Measurements from ENCODE around the gene FSTL4.

The FSTL4 gene

DNA sequence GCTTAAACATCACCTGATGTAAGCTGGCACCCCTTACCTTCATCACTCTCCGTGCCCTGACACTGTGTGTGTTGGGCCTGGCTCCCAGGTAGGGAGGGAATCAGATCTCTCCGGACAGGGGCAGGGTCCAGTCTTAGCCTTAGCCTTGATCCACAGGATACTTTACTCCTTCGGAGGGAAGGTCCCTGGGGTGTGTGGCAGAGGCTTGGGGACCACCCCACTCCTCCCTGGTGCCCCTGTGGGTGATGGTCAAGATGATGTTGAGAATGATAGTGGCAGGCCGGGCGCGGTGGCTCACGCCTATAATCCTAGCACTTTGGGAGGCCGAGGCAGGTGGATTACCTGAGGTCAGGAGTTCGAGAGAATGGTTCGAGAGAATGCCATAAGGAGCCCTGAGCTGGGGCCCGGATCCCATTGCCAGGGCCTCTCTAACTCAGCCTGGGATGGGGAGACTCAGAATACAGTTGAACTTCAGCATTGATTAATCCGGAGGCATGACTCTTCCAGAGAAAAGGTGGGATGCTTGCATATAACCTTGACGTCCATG lies 291.0 kb downstream of the FSTL4 start:
- DNase-seq (ENCODE audit: low spot score) = no peak

- no peak for DNase-seq (ENCODE audit: low spot score)
These were observed 292.3 kb downstream of the FSTL4 start for GRCh38 chr5:133319905-133320520.

GRCh38 chr5:133319244-133319643 lies 293.1 kb downstream of the FSTL4 start:
- DNase-seq (ENCODE audit: low spot score) = no peak

GRCh38 chr5:133317558-133317957 lies 294.8 kb downstream of the FSTL4 start:
- no peak for DNase-seq (ENCODE audit: low spot score)

GRCh38 chr5:133316346-133317343 lies 295.7 kb downstream of the FSTL4 start:
- no peak for DNase-seq (ENCODE audit: low spot score)

GRCh38 chr5:133314086-133314485 lies 298.3 kb downstream of the FSTL4 start:
- DNase-seq (ENCODE audit: low spot score) = no peak

- DNase-seq (ENCODE audit: low spot score) = no peak
These were observed 301.2 kb downstream of the FSTL4 start for GRCh38 chr5:133311176-133311575.

- no peak for DNase-seq (ENCODE audit: low spot score)
These were observed 302.2 kb downstream of the FSTL4 start for GRCh38 chr5:133309984-133310621.

GRCh38 chr5:133309166-133309795 lies 303.1 kb downstream of the FSTL4 start:
- no peak for DNase-seq (ENCODE audit: low spot score)

GRCh38 chr5:133307275-133307674 lies 305.1 kb downstream of the FSTL4 start:
- no peak for DNase-seq (ENCODE audit: low spot score)

DNA sequence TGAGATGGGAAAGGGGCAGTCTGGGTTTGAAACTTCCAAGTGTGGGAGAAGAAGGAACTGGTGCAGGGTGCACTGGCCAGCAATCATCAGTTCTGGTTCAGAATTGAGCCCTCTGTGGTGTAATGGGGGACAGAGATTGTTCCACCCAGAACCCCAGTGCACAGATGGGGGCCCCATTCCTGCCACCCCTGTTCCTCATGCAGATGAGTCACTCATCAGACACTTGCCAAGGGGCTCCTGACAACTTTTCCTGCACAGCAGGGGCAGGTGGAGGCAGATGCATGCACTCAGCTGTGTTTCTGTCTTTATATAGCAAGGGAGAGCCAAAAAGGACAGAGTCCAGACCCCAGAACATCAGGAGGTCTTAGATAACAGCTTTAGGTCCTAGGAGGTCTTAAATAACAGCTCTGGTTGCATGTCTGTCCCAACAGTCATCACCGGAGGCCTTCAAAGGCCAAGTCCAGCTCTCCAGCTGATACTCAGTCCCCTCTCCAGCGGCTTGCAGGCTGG lies 307.6 kb downstream of the FSTL4 start:
- no peak for DNase-seq (ENCODE audit: low spot score)

DNA sequence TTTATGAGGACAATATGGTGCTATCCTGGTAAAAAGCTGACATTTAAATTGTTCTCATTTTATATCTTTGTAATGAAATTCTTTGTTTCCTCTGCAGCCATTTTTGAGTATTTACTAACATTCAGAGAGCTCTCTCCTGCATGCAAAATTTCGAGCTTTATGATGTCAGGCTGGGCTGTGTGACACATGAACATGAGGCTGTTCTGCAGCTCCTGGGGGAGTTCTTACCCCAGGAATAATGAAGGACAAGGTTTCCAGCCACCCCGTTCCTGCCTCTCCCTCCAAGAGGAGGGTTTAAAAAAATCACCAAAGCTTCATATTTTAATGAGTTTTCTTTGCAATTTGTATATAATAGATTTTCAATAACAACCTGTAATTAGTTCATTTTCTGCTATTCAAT lies 308.2 kb downstream of the FSTL4 start:
- DNase-seq (ENCODE audit: low spot score) = no peak

DNA sequence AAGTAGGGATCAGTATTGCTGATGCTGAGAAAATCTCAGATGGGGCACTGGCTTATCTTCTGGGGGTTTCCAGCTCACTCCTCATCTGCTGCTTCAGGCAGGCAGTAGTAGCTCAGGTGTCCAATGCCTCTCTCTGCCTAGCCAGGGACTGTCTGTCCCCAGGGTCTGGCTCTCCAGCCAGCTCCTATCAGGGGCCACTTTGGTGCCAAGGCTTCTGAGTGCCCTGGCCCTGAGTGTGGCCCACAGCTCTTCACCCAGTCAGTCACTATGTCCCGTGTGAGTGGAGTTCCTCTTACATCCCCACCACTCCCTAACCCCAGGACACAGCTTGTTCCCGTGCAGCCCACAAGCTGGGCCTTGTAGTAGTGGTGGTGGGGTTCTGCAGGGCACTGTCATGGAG lies 309.0 kb downstream of the FSTL4 start:
- no peak for DNase-seq (ENCODE audit: low spot score)

DNA sequence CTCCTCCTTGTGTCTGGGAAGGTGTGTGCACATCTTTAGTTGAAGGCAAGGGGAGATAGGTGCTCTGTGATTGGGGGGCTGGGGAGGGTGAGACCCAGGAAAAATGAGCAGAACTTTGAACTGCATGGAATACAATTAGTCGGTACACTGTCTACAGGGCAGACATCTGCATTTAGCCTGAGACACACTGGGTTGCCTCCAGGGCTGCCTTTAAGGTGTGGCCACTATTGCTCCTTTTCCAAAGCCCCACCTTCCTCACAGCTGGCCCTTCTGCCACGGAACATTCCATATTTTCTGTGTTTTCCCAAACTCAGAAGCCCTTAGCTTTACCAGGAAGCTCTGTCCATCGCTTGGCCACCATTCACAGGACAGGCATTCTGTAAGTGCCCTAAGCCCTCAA lies 312.6 kb downstream of the FSTL4 start:
- DNase-seq (ENCODE audit: low spot score) = no peak

DNA sequence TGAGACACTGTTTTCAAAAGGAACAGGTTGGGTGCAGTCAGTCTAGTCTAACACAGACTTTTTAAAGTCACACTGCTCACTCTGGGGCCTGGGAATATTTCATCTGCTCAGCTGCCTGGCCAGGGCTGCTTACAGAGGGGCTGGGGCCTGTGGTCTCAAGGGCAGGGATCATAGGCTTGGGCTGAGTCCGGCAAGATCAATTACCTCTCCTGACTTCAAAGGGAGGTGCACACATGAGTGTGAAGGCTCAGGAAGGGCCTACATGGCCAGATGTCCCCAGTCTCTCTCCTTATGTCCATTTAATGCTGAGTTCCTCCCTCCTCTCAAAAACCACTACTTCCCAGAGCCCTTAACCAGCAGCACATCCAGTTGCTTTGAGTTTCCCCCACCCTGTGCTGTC lies 313.3 kb downstream of the FSTL4 start:
- DNase-seq (ENCODE audit: low spot score) = no peak

GRCh38 chr5:133298447-133298846 lies 313.9 kb downstream of the FSTL4 start:
- no peak for DNase-seq (ENCODE audit: low spot score)

DNA sequence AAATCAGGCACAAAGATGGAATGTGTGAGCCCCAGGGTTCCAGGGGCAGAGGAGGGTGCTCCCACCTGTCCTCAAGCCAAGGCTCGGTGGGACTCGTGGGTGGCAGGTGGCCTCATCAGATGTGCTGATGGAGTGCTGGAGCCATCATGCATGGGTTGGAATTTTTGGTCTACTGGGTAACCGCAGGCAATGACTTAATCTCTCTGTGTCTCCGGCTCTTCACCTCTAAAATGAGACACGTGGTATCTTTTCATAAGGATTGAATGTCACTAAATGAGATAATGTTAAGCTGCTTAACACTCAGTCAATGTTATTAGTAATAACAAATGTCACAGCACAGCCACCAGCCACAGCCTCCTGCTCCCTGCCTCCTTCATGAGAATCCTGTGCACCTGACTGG lies 315.0 kb downstream of the FSTL4 start:
- DNase-seq (ENCODE audit: low spot score) = no peak

- DNase-seq (ENCODE audit: low spot score) = no peak
These were observed 315.7 kb downstream of the FSTL4 start for GRCh38 chr5:133296624-133297023.

DNA sequence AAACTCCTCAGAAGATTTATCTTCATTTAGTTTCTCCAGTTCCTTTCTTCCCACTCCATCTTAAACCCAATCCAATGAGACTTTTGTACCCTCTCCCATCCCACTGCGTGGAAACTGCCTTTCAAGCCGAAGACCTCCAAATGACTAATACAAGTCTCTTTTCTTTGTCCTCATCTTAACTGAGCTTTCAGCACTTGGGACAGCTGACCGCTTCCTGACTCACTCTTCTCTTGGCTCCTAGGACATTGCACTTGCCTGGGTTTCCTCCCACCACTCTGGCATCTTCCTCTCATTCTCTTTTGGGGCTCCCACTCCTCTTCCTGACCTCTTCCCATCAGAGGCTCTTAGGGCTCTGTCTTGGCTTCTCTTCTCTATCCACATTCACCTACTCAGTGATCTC lies 316.8 kb downstream of the FSTL4 start:
- no peak for DNase-seq (ENCODE audit: low spot score)

- DNase-seq (ENCODE audit: low spot score) = no peak
These were observed 318.0 kb downstream of the FSTL4 start for GRCh38 chr5:133294380-133294779.

DNA sequence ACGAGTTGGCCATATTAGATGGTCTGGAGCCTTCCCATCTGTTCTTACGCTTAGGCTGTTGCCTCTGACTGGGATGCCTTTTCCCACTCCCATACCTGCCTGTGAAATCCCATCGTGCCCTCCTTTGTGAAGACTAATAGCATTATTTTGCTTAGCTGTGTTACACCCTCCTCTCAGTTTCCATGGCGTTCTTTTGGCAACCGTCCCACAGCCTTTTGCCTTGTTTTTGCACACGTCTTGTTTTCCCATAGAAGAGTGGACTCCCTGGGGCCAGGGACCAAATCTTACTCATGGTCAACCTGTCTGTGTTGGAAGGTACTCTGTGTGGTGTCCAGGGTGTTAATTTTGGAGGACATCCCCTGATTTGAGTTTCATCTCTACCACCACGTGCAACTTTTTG lies 318.4 kb downstream of the FSTL4 start:
- no peak for DNase-seq (ENCODE audit: low spot score)

DNA sequence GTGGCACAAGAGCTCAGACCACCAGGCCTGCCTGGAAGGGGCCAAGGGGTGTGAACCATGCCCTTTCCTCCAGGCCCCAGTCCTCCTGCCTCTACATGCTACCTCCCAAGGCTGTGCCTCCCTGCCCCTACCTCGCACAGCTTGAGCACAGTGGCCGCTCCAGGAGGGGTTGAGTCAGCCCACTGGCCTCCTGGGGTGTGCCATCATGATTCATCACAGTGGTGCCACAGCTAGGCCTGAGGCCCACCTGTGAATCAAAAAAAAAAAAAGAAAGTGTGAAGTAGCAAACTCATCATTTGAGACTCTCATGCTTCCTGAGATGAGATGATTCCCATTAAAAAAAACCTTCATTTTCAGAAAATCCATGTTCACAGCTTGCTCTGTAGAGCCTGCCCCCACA lies 320.0 kb downstream of the FSTL4 start:
- peak; percentile 16 for DNase-seq (ENCODE audit: low spot score)
